Gastrocnemius medialis (tissue), 4 donors: ENCODE results near the gene CCDC154. TPM values are rescaled to one million over a fixed set of nuclear protein-coding genes. Genes with fewer than 3 reads are reported as not detected.

ENCODE experiments used
- ATAC-seq, 2 donors: fragments of 150-250 bp; one replicate each; pipeline ENCODE4 v1.9.1; 2016
- DNase-seq, 2 donors: peaks; one replicate each; pipeline ENCODE4 v3.0.0-alpha.2; 2019
- H3K27ac ChIP-seq, 4 donors: fragments of 200-600 bp; sonication (generic); 1 replicate in 1 of 4; 2 replicates in 3 of 4; pipeline ENCODE4 v1.5.1; 2016 to 2018; ENCODE audit warnings: mild to moderate bottlenecking in 2 of 4, moderate library complexity in 1 of 4
- H3K27me3 ChIP-seq, 3 donors: fragments of 200-600 bp; sonication (generic) in 2 of 3; 1 replicate in 1 of 3; 2 replicates in 2 of 3; pipeline versions ENCODE4 v1.5.1 to v1.6.0; 2016 to 2019; ENCODE audit warnings: mild to moderate bottlenecking in 1 of 3, moderate library complexity in 1 of 3
- H3K36me3 ChIP-seq, 2 donors: fragments of 200-600 bp; sonication (generic) in 1 of 2; one replicate each; pipeline ENCODE4 v1.5.1; 2017 to 2018
- H3K4me1 ChIP-seq, 2 donors: fragments of 200-600 bp; sonication (generic) in 1 of 2; one replicate each; pipeline ENCODE4 v1.5.1; 2016 to 2017; ENCODE audit warnings: mild to moderate bottlenecking in 2 of 2
- H3K4me3 ChIP-seq, 4 donors: fragments of 200-600 bp; sonication (generic) in 3 of 4; 1 replicate in 1 of 4; 2 replicates in 3 of 4; pipeline ENCODE4 v1.5.1; 2016 to 2019; ENCODE audit warnings: mild to moderate bottlenecking in 2 of 4
- H3K9me3 ChIP-seq, 3 donors: fragments of 200-600 bp; sonication (generic) in 2 of 3; 1 replicate in 1 of 3; 2 replicates in 2 of 3; pipeline ENCODE4 v1.5.1; 2016 to 2019
- CTCF ChIP-seq, 5 experiments: fragments of 450-650 bp in 3 of 5; fragments of 200-600 bp in 2 of 5; sonication (generic) in 2 of 5; IDR thresholded peaks in 4 of 5; conservative IDR thresholded peaks in 1 of 5; 1 replicate in 4 of 5; 2 replicates in 1 of 5; pipeline ENCODE4 v1.5.1; 2016 to 2019; ENCODE audit warnings: antibody characterized with exemption in 5 of 5, mild to moderate bottlenecking in 3 of 5, moderate library complexity in 3 of 5
- POLR2A ChIP-seq, 2 donors: fragments of 450-650 bp; IDR thresholded peaks; one replicate each; pipeline ENCODE4 v1.6.1; 2017; ENCODE audit warnings: antibody characterized with exemption in 2 of 2, mild to moderate bottlenecking in 2 of 2, moderate library complexity in 2 of 2
- in situ Hi-C, 4 donors: fragments of 200-750 bp; cut with MboI; loops; one replicate each; pipeline versions ENCODE4 v1.15.0 to v1.8.0; 2017; ENCODE audit warnings: low sequenced_read_pairs in 4 of 4
- intact Hi-C: fragments of 100-400 bp; cut with DNase I; formaldehyde crosslinking; loops from one replicate; pipeline ENCODE4 v1.15.1; 2023; ENCODE audit warnings: low total_unique reads
- total RNA-seq, 4 donors: library from RNA; depleted of rRNA; stranded (reverse); fragments of >200 nt; gene quantifications; one replicate each; pipeline versions ENCODE4 v1.1.0 to v1.2.3, GENCODE V29; 2016

Gene CCDC154
- total RNA-seq, 4 donors from 2014 or later: 0.40 TPM; not detected in 3

DNA sequence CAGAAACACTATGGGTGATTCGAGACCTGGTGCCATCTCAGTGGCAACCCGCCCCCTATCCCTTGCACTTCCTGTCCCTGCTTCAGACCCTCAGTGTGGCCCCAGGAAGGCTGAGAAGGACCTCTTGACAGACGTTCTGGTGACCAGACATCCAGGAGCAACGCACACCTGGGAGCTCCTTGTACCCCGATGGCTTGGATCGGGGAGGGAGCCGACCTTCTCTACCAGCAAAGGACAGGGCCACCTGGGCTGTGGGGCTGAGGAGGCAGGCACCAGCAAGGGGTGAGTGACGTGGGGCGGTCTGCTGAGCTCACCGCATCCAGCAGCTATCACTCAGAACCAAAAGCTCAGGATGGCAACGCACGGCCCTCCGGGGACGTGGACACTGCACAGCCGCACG is 57.0 kb downstream of the CCDC154 start:
- intact Hi-C loops (loop anchor here (5.0 kb wide), 1 partner anchor 345 kb away; no protein-coding TSS in a partner anchor), in situ Hi-C loops (no loop called here)
- Histone ChIP-seq H3K9me3 (no peaks in the 10 kb centered on the region), H3K27ac (no peak overlapping the region), H3K4me3 (no peak overlapping the region), H3K27me3 (no peaks in the 10 kb centered on the region), H3K4me1 (no peaks in the 10 kb centered on the region), H3K36me3 (peaks cover 0 to 31% of the 10 kb centered on the region in 2 donors)
- TF ChIP-seq POLR2A (IDR thresholded peaks at IDR 0.05) (no peak), CTCF (IDR thresholded peaks at IDR 0.05 in 4 of 5, conservative IDR thresholded peaks at IDR 0.05 in 1 of 5) (no peak)
- DNase-seq (no peak), ATAC-seq (no peak)

- ATAC-seq (no peak), DNase-seq (no peak)
- H3K27ac ChIP-seq: no peak overlapping the region
- intact Hi-C loops: loop anchor here (5.0 kb wide), 1 partner anchor 343 kb away; no protein-coding TSS in a partner anchor
- no peak overlapping the region for H3K4me3 ChIP-seq
- no peaks in the 10 kb centered on the region for H3K4me1 ChIP-seq
- H3K9me3 ChIP-seq: no peaks in the 10 kb centered on the region
- TF ChIP-seq POLR2A (IDR thresholded peaks at IDR 0.05) (no peak), CTCF (IDR thresholded peaks at IDR 0.05 in 4 of 5, conservative IDR thresholded peaks at IDR 0.05 in 1 of 5) (no peak)
- in situ Hi-C loops: no loop called here
- no peaks in the 10 kb centered on the region for H3K27me3 ChIP-seq
- H3K36me3 ChIP-seq: peaks cover 0 to 25% of the 10 kb centered on the region in 2 donors
These were observed 59.1 kb downstream of the CCDC154 start for GRCh38 chr16:1385232-1385631.

Other genes with a start within 250 kb of the CCDC154 start
- gene TPSG1, start 219.3 kb downstream of the CCDC154 start, total RNA-seq: under 1 TPM in 1 of 4 donors, not detected in 3; 0.29 TPM
- gene TPSB2, start 214.4 kb downstream of the CCDC154 start, total RNA-seq: 10 to 100 TPM in 2 of 4 donors, 1 to 10 TPM in 2; 3.7 to 14.3 (median 9.5) TPM
- gene TPSAB1, start 203.9 kb downstream of the CCDC154 start, total RNA-seq: 10 to 100 TPM in 1 of 4 donors, 1 to 10 TPM in 3; 3.3 to 14.9 (median 7.8) TPM
- gene TPSD1, start 188.5 kb downstream of the CCDC154 start, total RNA-seq: 1 to 10 TPM in 1 of 4 donors, not detected in 3; 2.5 TPM
- gene UBE2I, start 134.9 kb downstream of the CCDC154 start, total RNA-seq: 10 to 100 TPM; 28.9 to 80.4 (median 41.7) TPM
- gene BAIAP3, start 110.9 kb downstream of the CCDC154 start, total RNA-seq: 1 to 10 TPM in 3 of 4 donors, under 1 TPM in 1; 0.05 to 4.4 (median 2.5) TPM
- gene TSR3, start 92.7 kb downstream of the CCDC154 start, total RNA-seq: 100 to 1,000 TPM in 1 of 4 donors, 10 to 100 TPM in 3; 63.3 to 103 (median 72.4) TPM
- gene GNPTG, start 92.6 kb downstream of the CCDC154 start, total RNA-seq: 10 to 100 TPM; 20.6 to 37.5 (median 30.2) TPM
- gene UNKL, start 29.9 kb downstream of the CCDC154 start, total RNA-seq: 10 to 100 TPM; 31.8 to 38.8 (median 35.8) TPM
- gene UQCC4, start 23.8 kb downstream of the CCDC154 start, total RNA-seq: 10 to 100 TPM; 11.3 to 33.0 (median 20.9) TPM
- gene PERCC1, start 13.5 kb downstream of the CCDC154 start, total RNA-seq: not detected
- gene CLCN7, start 30.5 kb upstream of the CCDC154 start, total RNA-seq: 10 to 100 TPM; 24.8 to 45.8 (median 38.4) TPM
- gene PTX4, start 44.4 kb upstream of the CCDC154 start, total RNA-seq: under 1 TPM in 1 of 4 donors, not detected in 3; 0.41 TPM
- 10 to 100 TPM in 2 of 4 donors, 1 to 10 TPM in 2; 2.9 to 11.2 (median 9.8) TPM for gene TELO2, start 48.8 kb upstream of the CCDC154 start, total RNA-seq
- 10 to 100 TPM; 14.7 to 27.7 (median 22.1) TPM for gene TMEM204, start 89.1 kb upstream of the CCDC154 start, total RNA-seq
- 1 to 10 TPM; 3.4 to 5.2 (median 4.8) TPM for gene IFT140, start 167.5 kb upstream of the CCDC154 start, total RNA-seq
- gene CRAMP1, start 167.8 kb upstream of the CCDC154 start, total RNA-seq: 10 to 100 TPM in 1 of 4 donors, 1 to 10 TPM in 3; 7.0 to 10.7 (median 8.7) TPM
- 10 to 100 TPM in 3 of 4 donors, 1 to 10 TPM in 1; 8.7 to 28.2 (median 15.9) TPM for gene JPT2, start 233.7 kb upstream of the CCDC154 start, total RNA-seq